ENCODE measurements around the gene ST6GAL1. TPM values are rescaled to one million over a fixed set of nuclear protein-coding genes. Genes with fewer than 3 reads are reported as not detected.
"Not testable (repeated sequence)": the region's sequence is repeated elsewhere in the genome, so short reads cannot be mapped to it uniquely, and the experiment has no call there.

ST6GAL1 gene
- total RNA-seq, 1 donor from 2014 or later = 147 TPM

GRCh38 chr3:186969607-186970006 is 39.3 kb downstream of the ST6GAL1 start:
- intact Hi-C loops (cut with micrococcal nuclease) = no loop called here
- peak overlapping the region; percentile 14 for H3K27ac Mint-ChIP-seq

DNA sequence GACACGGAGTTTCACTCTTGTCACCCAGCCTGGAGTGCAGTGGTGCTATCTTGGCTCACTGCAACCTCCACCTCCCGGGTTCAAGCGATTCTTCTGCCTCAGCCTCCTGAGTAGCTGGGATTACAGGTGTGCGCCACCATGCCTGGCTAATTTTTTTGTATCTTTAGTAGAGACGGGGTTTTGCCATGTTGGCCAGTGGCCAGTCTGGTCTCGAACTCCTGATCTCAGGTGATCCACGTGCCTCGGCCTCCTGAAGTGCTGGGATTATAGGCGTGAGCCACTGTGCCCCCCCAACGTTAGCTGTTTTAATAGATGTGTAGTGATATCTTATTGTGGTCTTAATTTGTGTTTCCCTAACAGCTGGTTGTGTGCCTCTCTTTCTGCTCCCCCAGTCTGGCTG is 40.8 kb downstream of the ST6GAL1 start:
- Mint-ChIP-seq H3K27ac (peak overlapping the region; percentile 27), H3K4me1 (ENCODE audit: low read depth) (peaks cover 55% of the 10 kb centered on the region), H3K36me3 (ENCODE audit: low read depth) (peaks cover 65% of the 10 kb centered on the region)
- DNase-seq (ENCODE audit: low spot score); H3K4me3 Mint-ChIP-seq; intact Hi-C loops (cut with micrococcal nuclease); H3K9me3 Mint-ChIP-seq; H3K27me3 Mint-ChIP-seq (ENCODE audit: insufficient read depth): not testable (repeated sequence)

More at GRCh38 chr3:186969607-186970006, 39.3 kb downstream of the ST6GAL1 start:
- no peak overlapping the region for H3K4me3 Mint-ChIP-seq
- peaks cover 65% of the 10 kb centered on the region for H3K4me1 Mint-ChIP-seq (ENCODE audit: low read depth)
- H3K27me3 Mint-ChIP-seq (ENCODE audit: insufficient read depth) = no peaks in the 10 kb centered on the region
- DNase-seq (ENCODE audit: low spot score) = no peak
- no peaks in the 10 kb centered on the region for H3K9me3 Mint-ChIP-seq
- peaks cover 56% of the 10 kb centered on the region for H3K36me3 Mint-ChIP-seq (ENCODE audit: low read depth)

DNA sequence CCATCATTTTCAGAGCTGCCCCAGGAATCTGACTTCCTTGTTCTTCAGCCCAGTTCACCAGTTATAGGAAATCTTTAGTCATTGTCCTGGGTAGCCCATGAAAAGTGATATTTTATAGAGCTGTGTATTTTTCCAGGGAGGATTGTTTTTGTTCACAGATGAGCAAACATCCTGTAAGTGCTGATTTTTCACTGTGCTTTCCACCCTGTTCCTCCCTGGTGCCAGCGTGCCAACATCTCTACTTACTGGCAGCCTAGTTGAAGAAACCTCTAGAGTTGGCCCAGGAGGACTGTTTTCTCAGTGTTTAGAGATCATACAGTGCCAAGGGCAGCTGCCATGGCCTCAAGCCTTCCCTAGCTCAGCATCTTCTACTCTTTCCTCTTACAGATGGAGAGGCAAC is 41.3 kb downstream of the ST6GAL1 start:
- Mint-ChIP-seq H3K27ac (peak overlapping the region; percentile 27), H3K4me3 (no peak overlapping the region), H3K9me3 (no peaks in the 10 kb centered on the region), H3K27me3 (ENCODE audit: insufficient read depth) (no peaks in the 10 kb centered on the region), H3K4me1 (ENCODE audit: low read depth) (peaks cover 50% of the 10 kb centered on the region), H3K36me3 (ENCODE audit: low read depth) (peaks cover 62% of the 10 kb centered on the region)
- intact Hi-C loops (cut with micrococcal nuclease) = no loop called here
- DNase-seq (ENCODE audit: low spot score) = no peak

- no peak overlapping the region for H3K27ac Mint-ChIP-seq
These were observed 43.4 kb downstream of the ST6GAL1 start for GRCh38 chr3:186973702-186974101.

DNA sequence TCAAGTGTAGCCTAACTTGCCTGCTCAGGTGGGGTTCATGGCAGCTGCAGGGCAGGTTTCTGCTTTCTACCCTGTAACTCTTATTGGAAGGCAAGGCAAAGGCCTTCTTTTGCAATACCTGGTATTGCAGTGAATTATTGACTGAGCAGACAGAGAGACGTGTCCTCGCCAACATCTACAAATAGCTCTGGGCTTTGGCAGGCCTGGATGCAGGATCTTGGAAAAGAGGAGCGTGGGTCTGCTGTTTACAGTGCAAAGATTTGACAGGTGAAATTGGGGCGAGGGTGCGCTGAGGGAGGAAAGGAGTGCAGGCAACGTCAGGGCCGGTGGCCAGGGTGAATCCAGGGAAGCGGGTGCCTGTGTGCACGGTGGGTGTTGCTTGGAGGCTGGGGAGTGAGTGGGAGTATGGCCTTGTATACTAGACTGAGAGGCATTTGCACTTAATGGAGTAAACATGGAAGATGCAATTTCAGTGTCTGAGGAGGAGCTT is 44.5 kb downstream of the ST6GAL1 start:
- DNase-seq (ENCODE audit: low spot score) = no peak
- Mint-ChIP-seq H3K27me3 (ENCODE audit: insufficient read depth) (no peaks in the 10 kb centered on the region), H3K27ac (no peak overlapping the region), H3K4me1 (ENCODE audit: low read depth) (peaks cover 24% of the 10 kb centered on the region), H3K4me3 (no peak overlapping the region), H3K36me3 (ENCODE audit: low read depth) (peaks cover 58% of the 10 kb centered on the region), H3K9me3 (no peaks in the 10 kb centered on the region)
- intact Hi-C loops (cut with micrococcal nuclease) = no loop called here

More at GRCh38 chr3:186973702-186974101, 43.4 kb downstream of the ST6GAL1 start:
- Mint-ChIP-seq H3K4me1 (ENCODE audit: low read depth) (peaks cover 33% of the 10 kb centered on the region), H3K4me3 (no peak overlapping the region), H3K36me3 (ENCODE audit: low read depth) (peaks cover 57% of the 10 kb centered on the region), H3K27me3 (ENCODE audit: insufficient read depth) (no peaks in the 10 kb centered on the region), H3K9me3 (no peaks in the 10 kb centered on the region)
- DNase-seq (ENCODE audit: low spot score) = no peak
- intact Hi-C loops (cut with micrococcal nuclease) = no loop called here

DNA sequence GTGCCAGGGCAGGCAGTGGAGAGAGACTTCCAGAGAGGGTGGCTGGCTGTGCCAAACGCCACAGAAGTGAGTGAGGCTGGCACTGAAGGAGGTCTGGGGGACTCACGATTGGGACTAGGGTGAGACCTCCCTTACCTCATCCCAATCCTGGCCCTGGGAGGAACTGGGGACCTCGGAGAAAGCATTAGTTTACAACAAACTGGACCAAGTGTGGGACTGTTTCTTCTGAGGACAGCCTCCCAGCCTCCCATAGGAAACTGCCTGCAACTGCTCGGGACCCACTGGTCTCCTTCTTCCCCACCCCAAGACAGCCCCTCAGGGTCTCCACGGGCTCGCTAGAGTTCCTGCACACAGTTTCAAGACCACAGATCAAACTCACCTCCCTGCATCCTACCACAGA is 45.4 kb downstream of the ST6GAL1 start:
- peaks cover 24% of the 10 kb centered on the region for H3K4me1 Mint-ChIP-seq (ENCODE audit: low read depth)
- H3K9me3 Mint-ChIP-seq = no peaks in the 10 kb centered on the region
- intact Hi-C loops (cut with micrococcal nuclease) = no loop called here
- no peak for DNase-seq (ENCODE audit: low spot score)
- peaks cover 57% of the 10 kb centered on the region for H3K36me3 Mint-ChIP-seq (ENCODE audit: low read depth)
- H3K27me3 Mint-ChIP-seq (ENCODE audit: insufficient read depth) = no peaks in the 10 kb centered on the region
- no peak overlapping the region for H3K27ac Mint-ChIP-seq
- H3K4me3 Mint-ChIP-seq = no peak overlapping the region

- peaks cover 62% of the 10 kb centered on the region for H3K36me3 Mint-ChIP-seq (ENCODE audit: low read depth)
- peak overlapping the region; percentile 21 for H3K27ac Mint-ChIP-seq
- no peaks in the 10 kb centered on the region for H3K9me3 Mint-ChIP-seq
- no peak for DNase-seq (ENCODE audit: low spot score)
- peaks cover 16% of the 10 kb centered on the region for H3K4me1 Mint-ChIP-seq (ENCODE audit: low read depth)
- no peak overlapping the region for H3K4me3 Mint-ChIP-seq
- no peaks in the 10 kb centered on the region for H3K27me3 Mint-ChIP-seq (ENCODE audit: insufficient read depth)
- intact Hi-C loops (cut with micrococcal nuclease) = no loop called here
These were observed 46.8 kb downstream of the ST6GAL1 start for GRCh38 chr3:186976837-186977750.

DNA sequence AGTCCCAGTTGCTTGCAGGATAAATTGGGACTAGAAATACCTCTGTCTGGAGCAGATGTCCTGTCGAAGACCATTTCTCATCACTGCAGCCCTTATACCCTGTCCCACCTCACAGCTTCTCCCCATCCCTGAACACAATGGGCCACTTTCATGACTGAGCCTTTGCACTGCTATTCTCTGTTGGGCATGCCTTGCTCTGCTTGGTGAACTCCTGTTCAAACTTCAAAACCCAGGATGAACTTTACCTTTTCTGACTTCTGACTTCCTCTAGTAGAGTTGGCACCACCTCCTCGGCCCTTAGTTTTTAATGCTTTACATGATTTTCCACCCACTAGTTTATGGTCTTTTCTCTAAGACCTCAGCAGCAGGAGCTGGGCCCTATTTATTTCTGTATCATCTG is 48.4 kb downstream of the ST6GAL1 start:
- Mint-ChIP-seq H3K36me3 (ENCODE audit: low read depth) (peaks cover 64% of the 10 kb centered on the region), H3K27me3 (ENCODE audit: insufficient read depth) (no peaks in the 10 kb centered on the region), H3K4me3 (no peak overlapping the region), H3K4me1 (ENCODE audit: low read depth) (peaks cover 7% of the 10 kb centered on the region), H3K27ac (no peak overlapping the region), H3K9me3 (no peaks in the 10 kb centered on the region)
- intact Hi-C loops (cut with micrococcal nuclease) = no loop called here
- no peak for DNase-seq (ENCODE audit: low spot score)

DNA sequence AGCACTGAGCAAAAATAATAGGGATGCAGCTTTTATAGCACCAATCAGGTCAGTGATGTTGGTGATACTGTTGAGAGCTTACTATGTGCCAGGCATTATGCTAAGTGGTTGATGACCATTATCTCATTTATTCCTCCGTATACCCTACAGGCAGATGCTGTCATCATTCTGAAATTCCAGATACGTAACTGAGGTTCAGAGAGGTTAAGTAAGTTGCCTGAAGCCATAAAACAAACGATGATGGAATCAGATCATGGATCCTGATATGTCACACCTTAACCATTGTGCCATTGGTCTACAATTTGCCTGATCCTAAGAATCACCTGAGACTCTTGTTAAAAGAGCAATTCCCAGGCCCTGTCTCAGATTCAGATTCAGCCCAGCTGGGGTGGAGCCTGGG is 49.5 kb downstream of the ST6GAL1 start:
- Mint-ChIP-seq H3K9me3 (no peaks in the 10 kb centered on the region), H3K36me3 (ENCODE audit: low read depth) (peaks cover 65% of the 10 kb centered on the region), H3K4me1 (ENCODE audit: low read depth) (no peaks in the 10 kb centered on the region), H3K27ac (no peak overlapping the region), H3K4me3 (no peak overlapping the region), H3K27me3 (ENCODE audit: insufficient read depth) (no peaks in the 10 kb centered on the region)
- DNase-seq (ENCODE audit: low spot score) = no peak
- intact Hi-C loops (cut with micrococcal nuclease) = no loop called here

DNA sequence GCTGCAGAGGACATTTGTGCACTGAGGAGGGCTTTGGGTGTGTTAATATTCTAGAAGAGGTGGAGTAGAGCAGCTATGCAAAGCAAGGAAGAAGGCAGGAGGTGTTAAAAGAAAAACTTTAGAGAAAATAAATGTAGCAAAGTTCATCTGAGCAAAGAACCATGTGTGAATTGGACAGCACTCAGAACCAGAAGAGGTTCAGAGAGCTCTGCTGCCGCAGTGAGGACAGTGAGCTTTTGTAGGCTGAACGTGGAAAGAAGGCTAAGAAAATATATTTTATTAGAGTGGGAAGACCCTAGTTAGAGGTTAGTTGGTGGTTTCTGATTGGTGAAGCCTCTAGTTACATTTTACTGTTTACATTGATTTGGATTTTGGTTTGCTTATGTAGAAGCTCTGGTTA is 50.7 kb downstream of the ST6GAL1 start:
- Mint-ChIP-seq H3K27ac (no peak overlapping the region), H3K36me3 (ENCODE audit: low read depth) (peaks cover 59% of the 10 kb centered on the region), H3K9me3 (no peaks in the 10 kb centered on the region), H3K27me3 (ENCODE audit: insufficient read depth) (no peaks in the 10 kb centered on the region), H3K4me1 (ENCODE audit: low read depth) (no peaks in the 10 kb centered on the region), H3K4me3 (no peak overlapping the region)
- intact Hi-C loops (cut with micrococcal nuclease) = no loop called here
- no peak for DNase-seq (ENCODE audit: low spot score)

GRCh38 chr3:186983659-186984058 is 53.3 kb downstream of the ST6GAL1 start:
- H3K27ac Mint-ChIP-seq = no peak overlapping the region
- no peaks in the 10 kb centered on the region for H3K27me3 Mint-ChIP-seq (ENCODE audit: insufficient read depth)
- no peak overlapping the region for H3K4me3 Mint-ChIP-seq
- H3K9me3 Mint-ChIP-seq = no peaks in the 10 kb centered on the region
- DNase-seq (ENCODE audit: low spot score) = no peak
- H3K36me3 Mint-ChIP-seq (ENCODE audit: low read depth) = peaks cover 65% of the 10 kb centered on the region
- intact Hi-C loops (cut with micrococcal nuclease) = no loop called here
- peaks cover 20% of the 10 kb centered on the region for H3K4me1 Mint-ChIP-seq (ENCODE audit: low read depth)

DNA sequence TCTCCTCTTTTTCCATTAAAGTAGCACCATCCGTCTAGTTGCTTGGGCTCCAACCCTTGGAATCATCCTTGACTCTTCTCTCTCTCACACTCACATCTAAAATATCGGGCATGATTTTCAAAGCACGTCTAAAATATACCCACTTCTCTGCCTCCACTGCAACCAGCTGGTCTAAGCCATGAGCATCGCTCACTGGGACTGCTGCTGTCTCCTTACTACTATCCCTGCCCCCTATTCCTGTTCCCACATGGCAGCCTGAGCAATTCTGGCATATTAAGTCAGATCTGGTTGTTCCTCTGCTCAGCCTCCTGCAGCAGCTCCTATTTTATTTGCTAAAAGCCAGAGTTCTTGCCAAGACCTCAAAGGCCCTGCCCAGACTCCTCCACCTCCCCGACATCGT is 53.7 kb downstream of the ST6GAL1 start:
- peaks cover 66% of the 10 kb centered on the region for H3K36me3 Mint-ChIP-seq (ENCODE audit: low read depth)
- no peak overlapping the region for H3K27ac Mint-ChIP-seq
- intact Hi-C loops (cut with micrococcal nuclease) = no loop called here
- H3K4me1 Mint-ChIP-seq (ENCODE audit: low read depth) = peaks cover 23% of the 10 kb centered on the region
- H3K9me3 Mint-ChIP-seq = no peaks in the 10 kb centered on the region
- no peaks in the 10 kb centered on the region for H3K27me3 Mint-ChIP-seq (ENCODE audit: insufficient read depth)
- no peak for DNase-seq (ENCODE audit: low spot score)
- no peak overlapping the region for H3K4me3 Mint-ChIP-seq

DNA sequence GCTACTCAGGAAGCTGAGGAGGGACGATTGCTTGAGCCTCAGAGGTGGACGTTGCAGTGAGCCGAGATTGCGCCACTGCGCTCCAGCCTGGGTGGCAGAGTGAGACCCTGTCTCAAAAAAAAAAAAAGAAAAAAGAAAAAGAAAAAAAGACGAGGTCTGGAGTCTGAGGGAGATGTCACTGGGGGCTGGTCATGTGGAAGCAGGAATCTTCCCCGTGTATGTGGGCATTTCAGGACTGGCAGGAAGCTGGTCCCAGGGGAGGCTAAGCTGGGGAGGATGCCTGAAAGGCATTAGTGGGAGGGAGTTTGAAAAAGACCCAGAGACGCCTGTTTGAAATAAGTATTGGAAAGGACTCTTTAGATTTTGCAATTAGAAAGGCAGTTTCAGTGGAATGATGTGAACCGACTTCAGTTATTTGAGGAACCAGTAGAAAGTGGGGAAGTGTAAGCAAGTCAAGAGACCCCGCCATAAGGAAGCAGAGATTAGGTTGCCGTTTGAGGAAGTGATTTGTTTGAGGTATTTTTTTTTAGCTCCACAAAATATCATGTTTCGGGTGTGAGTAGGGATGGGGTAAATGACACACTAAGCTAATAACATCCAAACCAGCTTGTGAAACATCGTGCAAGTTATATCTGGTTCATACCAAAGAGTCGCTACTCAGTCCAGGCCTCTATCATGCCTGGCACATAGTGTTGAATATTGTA is 55.5 kb downstream of the ST6GAL1 start:
- peaks cover 70% of the 10 kb centered on the region for H3K36me3 Mint-ChIP-seq (ENCODE audit: low read depth)
- no peaks in the 10 kb centered on the region for H3K27me3 Mint-ChIP-seq (ENCODE audit: insufficient read depth)
- H3K9me3 Mint-ChIP-seq = no peaks in the 10 kb centered on the region
- H3K4me3 Mint-ChIP-seq = no peak overlapping the region
- peaks cover 28% of the 10 kb centered on the region for H3K4me1 Mint-ChIP-seq (ENCODE audit: low read depth)
- intact Hi-C loops (cut with micrococcal nuclease) = loop anchor here (5.0 kb wide), 1 partner anchor 34 kb away; no protein-coding TSS in a partner anchor
- H3K27ac Mint-ChIP-seq = no peak overlapping the region
- DNase-seq (ENCODE audit: low spot score) = no peak
